GM20431 (cell line): ENCODE measurements around the gene TEX13D.

Experiments
- in situ Hi-C: fragments of 300-500 bp; cut with MseI, MboI; formaldehyde crosslinking; loops from one replicate; pipeline ENCODE4 v1.15.0; 2020; ENCODE audit warnings: low sequenced_read_pairs; ENCODE audit not compliant: unreplicated experiment

The TEX13D gene

DNA sequence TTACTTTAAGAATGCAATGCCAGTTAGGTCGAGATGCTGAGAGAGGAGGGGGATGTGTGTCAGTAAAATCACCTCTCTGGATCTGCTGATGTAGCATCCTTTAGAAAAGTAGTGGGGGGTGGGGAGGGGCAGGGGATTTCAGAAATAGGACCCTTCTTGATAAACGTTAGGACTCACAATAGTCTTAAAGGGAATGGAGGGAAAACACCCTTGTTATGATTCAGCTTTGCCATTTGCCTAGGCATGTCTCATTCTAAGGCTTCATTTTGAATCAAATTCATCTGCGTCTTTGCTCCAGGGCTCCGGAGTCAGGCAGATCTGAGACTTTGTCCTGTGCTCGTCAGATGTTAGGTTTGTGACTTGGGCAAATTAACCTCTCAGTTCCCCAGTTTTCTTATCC, 14.8 kb downstream of the TEX13D start:
- in situ Hi-C loops: no loop called here

DNA sequence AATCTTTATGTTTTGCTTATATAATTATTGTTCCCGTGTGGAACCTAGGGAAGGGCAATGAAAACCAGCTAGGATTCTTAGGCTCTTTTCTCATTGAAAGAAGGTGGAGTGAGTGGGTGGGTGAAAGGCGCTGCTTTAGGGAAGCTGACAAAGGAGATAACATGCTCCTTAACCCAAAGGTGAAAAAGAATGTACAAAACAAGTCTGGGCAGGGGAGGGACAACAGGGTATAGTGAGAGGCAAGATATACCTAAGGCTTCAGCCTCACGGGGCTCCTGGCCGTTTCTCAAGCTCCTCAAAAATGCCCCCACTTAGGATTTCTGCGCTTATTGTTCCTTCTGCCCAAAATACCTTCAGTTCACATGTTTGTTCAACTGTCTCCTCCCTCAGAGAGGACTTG, 15.7 kb downstream of the TEX13D start:
- in situ Hi-C loops: no loop called here

DNA sequence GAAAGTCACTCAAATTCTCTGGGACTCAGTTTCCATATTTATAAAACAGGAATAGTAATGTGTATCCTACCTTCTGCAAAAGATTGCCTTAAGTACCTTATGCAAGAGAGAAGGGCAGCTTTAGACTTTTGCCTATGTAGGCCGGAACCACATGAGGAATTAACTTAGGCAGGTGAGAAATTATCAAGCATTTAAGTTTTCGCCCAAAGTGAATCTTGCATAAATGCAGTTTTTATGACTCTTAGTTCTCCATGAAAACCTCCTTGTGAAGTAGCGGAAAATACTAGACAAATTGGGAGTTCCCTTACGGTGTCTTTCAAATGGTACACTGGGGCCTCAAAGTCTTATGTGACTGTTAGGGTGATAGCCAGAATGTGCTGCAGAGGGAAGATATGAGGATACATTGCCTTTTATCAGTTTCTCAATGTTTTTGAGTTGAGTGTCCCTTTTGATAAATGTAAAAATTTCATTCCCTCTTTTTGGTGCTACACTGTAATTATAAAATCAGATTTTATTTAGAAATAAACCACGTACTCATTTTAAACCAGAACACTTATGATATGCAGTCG, 16.5 kb downstream of the TEX13D start:
- in situ Hi-C loops: no loop called here

DNA sequence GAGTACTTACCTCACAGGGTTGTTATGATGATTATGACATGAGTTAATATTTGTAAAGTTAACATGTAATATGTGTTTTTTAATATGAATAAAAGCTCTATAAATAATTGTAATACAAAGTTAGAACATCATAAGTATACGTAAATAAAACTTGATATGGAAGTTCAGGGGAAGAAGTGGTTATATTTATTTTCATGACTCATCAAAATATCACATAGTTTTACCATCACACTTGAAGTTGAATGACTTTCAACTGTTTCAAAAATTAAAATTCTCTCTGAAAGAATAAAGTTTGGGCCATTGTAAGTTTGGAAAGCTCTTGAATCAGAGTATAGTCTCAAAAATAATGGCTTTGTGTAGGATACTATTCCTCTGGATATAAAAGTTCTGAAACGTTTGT, 22.2 kb downstream of the TEX13D start:
- in situ Hi-C loops: no loop called here

DNA sequence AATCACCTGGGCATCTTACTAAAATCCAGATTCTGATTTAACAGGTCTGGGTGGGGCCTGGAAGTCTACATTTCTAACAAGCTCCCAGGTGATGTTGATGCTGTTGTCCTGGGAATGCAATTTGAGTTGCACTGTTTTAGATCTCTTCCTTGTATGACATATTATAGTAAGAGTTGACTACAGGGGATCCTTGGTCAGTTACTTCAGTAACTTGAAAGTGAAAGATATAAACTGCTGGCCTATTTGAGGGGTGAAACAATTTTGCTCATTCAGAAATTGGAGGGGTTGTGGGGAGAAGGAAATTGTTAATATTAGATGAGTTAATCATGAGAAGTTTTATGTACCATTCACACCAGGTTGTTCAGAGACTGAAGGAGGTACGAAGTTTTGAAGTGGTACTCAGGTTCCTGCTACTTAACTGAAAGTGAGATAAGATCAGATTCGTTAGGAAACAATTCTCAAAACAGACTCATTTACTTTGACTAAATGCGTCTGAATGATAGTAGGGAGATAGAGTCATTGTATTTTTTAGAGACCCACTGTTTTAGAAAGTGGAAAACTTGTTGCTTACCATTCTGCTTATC, 26.4 kb downstream of the TEX13D start:
- in situ Hi-C loops: no loop called here

DNA sequence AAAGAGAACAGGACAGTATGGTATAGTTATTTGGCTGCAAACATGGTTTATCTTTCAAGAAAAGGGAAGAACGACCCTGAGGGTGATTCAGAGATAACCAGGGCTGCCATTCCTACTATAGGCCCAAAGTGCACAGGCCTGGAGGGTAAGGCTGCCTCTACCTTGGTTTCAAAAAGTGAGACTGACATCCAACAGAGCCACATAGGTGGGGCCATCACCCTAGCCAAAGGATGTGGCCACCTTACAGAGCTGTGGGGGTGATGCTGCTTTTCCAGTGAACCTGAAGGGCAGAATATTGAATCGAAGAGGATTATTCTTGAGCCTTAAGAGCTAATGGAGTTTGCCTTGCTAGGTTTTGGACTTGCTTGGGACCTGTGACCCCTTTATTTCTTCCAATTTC, 29.6 kb downstream of the TEX13D start:
- in situ Hi-C loops: no loop called here

DNA sequence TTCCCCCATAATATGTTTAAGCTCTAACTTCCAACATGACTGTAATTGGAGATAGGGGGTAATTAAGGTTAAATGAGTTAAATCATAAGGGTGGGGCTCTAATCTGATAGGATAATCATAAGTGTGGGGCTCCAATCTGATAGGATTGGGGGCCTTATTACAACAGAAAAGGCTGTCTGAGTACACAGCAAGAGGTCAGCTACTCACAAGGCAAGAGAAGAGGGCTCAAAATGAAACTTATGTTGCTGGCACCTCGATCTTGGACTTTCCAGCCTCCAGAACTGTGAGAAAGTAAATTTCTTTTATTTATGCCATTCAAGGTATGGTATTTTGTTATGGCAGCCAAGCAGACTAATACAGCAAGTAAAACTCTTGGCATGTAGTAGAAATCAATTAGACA, 30.3 kb downstream of the TEX13D start:
- in situ Hi-C loops: no loop called here

DNA sequence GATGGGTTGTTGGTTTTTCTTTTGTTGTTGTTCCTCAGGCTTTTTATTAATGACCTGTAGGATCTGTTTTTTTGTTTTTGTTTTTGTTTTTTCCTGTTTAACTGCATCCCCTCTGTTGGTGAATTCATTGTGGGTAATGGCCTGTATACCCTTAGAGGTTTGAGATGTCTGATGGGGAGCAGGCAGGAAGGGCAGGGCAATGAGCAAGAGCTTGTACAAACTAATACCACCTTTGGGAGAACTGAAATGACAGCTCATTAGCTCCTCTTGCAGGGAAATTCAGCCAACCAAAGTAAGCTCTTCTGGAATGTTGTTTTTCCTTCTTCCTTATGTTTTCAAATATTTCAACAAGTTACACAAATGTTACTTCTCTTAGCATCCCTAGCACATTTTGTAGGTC, 37.3 kb downstream of the TEX13D start:
- in situ Hi-C loops: no loop called here

DNA sequence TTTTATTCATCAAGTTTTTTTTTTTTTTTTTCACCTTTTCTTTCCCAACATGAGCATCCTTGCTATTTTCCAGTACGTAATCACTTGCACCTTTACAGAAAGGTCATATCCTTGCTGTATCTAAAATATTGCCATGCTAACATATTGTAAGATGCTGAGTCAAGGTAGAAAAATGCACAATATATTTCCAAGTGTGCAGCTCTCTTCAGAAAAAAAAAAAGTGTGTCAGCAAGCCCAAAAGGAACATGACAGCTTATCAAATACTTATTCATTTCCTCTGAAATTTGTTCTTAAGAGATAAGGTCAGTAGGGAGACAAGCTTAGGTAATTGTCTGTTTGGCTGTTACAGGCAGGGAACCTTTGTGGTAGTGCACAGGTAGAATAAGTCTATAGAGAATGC, 40.9 kb downstream of the TEX13D start:
- in situ Hi-C loops: no loop called here

DNA sequence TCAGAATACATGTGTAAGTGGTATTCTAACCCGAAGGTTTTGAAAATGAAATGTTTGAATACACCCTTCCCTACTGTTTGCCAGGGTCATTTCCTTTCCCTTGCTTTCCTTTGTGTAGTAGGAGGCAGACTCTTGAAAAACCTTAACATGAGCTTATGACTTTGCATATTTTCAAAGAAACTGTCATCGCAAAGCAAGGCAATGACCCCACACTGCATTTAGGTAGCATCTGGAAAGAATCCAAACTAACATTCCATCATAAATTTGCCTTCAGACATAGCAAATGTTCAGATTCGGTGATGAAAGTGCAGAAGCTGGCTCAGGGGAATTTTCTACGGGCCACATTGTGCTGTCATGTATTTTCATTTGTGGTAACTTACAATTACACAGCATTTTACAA, 46.2 kb downstream of the TEX13D start:
- in situ Hi-C loops: no loop called here

DNA sequence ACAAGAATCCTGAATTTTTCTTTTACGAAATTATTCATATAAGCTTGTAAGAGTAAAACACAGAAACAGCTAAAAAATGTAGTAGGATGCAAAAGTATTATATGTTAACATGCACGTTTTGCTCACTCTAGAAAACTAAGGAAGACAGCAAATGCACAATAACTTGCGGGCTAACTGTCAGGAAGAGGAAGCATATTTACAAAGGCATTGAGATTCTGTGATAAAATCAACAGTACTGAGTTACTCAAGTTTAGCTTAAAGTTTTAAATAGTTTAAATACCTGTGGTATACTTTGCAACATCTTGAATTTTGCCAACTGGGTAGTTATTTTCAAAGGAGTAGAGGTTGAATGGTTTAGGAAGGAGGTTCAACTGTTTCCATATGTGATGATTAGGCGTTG, 50.9 kb downstream of the TEX13D start:
- in situ Hi-C loops: no loop called here

DNA sequence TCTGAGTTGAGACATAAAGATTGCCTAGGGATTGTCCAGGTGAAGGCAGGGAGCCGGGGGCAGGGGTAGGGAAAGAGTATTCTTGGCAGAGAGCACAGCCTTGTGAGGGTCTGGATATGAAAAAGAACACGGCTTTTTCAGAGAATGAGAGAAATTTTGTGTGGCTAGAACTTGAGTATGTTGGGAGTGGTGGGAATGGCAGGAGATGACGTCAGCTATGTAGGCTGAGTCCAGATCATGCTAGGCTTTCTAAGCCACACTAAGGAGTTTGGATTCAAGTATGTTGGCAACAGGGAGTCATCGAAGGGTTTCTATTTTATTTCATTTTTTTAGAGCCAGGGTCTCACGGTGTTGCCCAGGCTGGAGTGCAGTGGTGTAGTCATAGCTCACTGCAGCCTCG, 53.9 kb downstream of the TEX13D start:
- in situ Hi-C loops: no loop called here
